Endothelial cell of umbilical vein (primary cell): ENCODE results near the gene CENPL.

Experiments
- EZH2 ChIP-seq: IDR thresholded peaks from 2 replicates; pipeline ENCODE4 v1.6.1; 2012; ENCODE audit warnings: borderline replicate concordance, low read depth, mild to moderate bottlenecking, moderate library complexity, low read length, inconsistent platforms; ENCODE audit not compliant: severe bottlenecking
- FOS ChIP-seq: IDR thresholded peaks from 2 replicates; pipeline ENCODE4 v1.6.1; 2011; ENCODE audit warnings: mild to moderate bottlenecking, low read length, moderate library complexity, borderline replicate concordance; ENCODE audit not compliant: insufficient read depth
- GATA2 ChIP-seq: IDR thresholded peaks from 2 replicates; pipeline ENCODE4 v1.7.0; 2011; ENCODE audit warnings: low read depth, mild to moderate bottlenecking, moderate library complexity, mixed read lengths, low read length; ENCODE audit not compliant: insufficient read length, insufficient read depth
- JUN ChIP-seq: IDR thresholded peaks from 2 replicates; pipeline ENCODE4 v1.6.1; 2011; ENCODE audit warnings: borderline replicate concordance, low read depth; ENCODE audit not compliant: insufficient read length, insufficient read depth
- MYC ChIP-seq: IDR thresholded peaks from one replicate; pipeline ENCODE4 v1.6.1; 2011; ENCODE audit warnings: mild to moderate bottlenecking, low read depth, low read length
- POLR2A ChIP-seq: IDR thresholded peaks from 2 replicates; pipeline ENCODE4 v1.6.1; 2012; ENCODE audit warnings: low read depth, mild to moderate bottlenecking, control low read depth, low read length
- POLR2AphosphoS5 ChIP-seq: IDR thresholded peaks from 2 replicates; pipeline ENCODE4 v1.6.1; 2012; ENCODE audit warnings: low read depth, mild to moderate bottlenecking, control low read depth, low read length, moderate library complexity; ENCODE audit not compliant: insufficient read depth
- TF ChIP-seq, protein P1 (sequence below), 2 donors: IDR thresholded peaks; 1 replicate in 1 of 2; 2 replicates in 1 of 2; pipeline ENCODE4 v1.5.1; 2011; ENCODE audit warnings: low read length in 2 of 2, mild to moderate bottlenecking in 2 of 2, moderate library complexity in 2 of 2, control low read depth in 1 of 2, inconsistent platforms in 1 of 2, low read depth in 1 of 2; ENCODE audit not compliant: insufficient read depth in 1 of 2; ENCODE audit errors: extremely low read depth in 1 of 2
- TF ChIP-seq, protein P2 (sequence below): IDR thresholded peaks from 2 replicates; pipeline ENCODE4 v1.6.1; 2011; ENCODE audit not compliant: insufficient read depth, insufficient read length

DNA sequence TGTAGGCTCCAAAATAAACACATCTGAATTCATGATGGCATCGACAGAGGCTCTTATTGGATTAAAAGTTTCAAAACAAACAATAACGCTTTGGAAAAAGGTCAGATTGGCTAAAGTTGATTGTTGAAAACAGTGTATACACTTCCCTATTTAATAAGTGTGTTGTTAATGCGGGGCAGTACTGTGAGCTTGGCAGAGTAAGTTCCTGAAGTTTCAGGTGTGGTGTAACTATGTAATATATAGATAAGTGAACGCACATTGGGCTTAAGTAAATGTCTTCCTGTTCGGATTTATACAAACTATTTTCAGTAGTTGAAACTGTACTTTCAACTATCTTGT lies 44.3 kb upstream of the CENPL start:
- TF ChIP-seq, protein P1, sequence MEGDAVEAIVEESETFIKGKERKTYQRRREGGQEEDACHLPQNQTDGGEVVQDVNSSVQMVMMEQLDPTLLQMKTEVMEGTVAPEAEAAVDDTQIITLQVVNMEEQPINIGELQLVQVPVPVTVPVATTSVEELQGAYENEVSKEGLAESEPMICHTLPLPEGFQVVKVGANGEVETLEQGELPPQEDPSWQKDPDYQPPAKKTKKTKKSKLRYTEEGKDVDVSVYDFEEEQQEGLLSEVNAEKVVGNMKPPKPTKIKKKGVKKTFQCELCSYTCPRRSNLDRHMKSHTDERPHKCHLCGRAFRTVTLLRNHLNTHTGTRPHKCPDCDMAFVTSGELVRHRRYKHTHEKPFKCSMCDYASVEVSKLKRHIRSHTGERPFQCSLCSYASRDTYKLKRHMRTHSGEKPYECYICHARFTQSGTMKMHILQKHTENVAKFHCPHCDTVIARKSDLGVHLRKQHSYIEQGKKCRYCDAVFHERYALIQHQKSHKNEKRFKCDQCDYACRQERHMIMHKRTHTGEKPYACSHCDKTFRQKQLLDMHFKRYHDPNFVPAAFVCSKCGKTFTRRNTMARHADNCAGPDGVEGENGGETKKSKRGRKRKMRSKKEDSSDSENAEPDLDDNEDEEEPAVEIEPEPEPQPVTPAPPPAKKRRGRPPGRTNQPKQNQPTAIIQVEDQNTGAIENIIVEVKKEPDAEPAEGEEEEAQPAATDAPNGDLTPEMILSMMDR (IDR thresholded peaks at IDR 0.05; ENCODE audit: extremely low read depth in 1 of 2, insufficient read depth in 1 of 2, low read depth in 1 of 2, low read length in 2 of 2), result no peak
- TF ChIP-seq POLR2AphosphoS5 (no peak), FOS (no peak), POLR2A (no peak), MYC (no peak), EZH2 (no peak), JUN (no peak), GATA2 (no peak)
- TF ChIP-seq, protein P2, sequence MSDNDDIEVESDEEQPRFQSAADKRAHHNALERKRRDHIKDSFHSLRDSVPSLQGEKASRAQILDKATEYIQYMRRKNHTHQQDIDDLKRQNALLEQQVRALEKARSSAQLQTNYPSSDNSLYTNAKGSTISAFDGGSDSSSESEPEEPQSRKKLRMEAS, result no peak
